HFFc6 (cell line): ENCODE results near the gene GULP1. TPM values are rescaled to one million over a fixed set of nuclear protein-coding genes. Genes with fewer than 3 reads are reported as not detected.

ENCODE experiments used
- DNase-seq: peaks from one replicate; pipeline ENCODE4 v3.0.0-alpha.2; 2018
- H3K27ac Mint-ChIP-seq: 2 replicates; pipeline ENCODE4 v1.8.0; 2020; ENCODE audit warnings: mild to moderate bottlenecking, mixed read lengths
- H3K27me3 Mint-ChIP-seq: 2 replicates; pipeline ENCODE4 v1.8.0; 2021; ENCODE audit warnings: mild to moderate bottlenecking, moderate library complexity, mixed read lengths; ENCODE audit not compliant: insufficient read depth
- H3K36me3 Mint-ChIP-seq: 2 replicates; pipeline ENCODE4 v1.8.0; 2021; ENCODE audit warnings: low read depth, mixed read lengths
- H3K4me1 Mint-ChIP-seq: 2 replicates; pipeline ENCODE4 v1.8.0; 2020; ENCODE audit warnings: low read depth, mixed read lengths
- H3K4me3 Mint-ChIP-seq: 2 replicates; pipeline ENCODE4 v1.8.0; 2020; ENCODE audit warnings: mild to moderate bottlenecking, moderate library complexity, mixed read lengths
- H3K9me3 Mint-ChIP-seq: 2 replicates; pipeline ENCODE4 v1.8.0; 2020; ENCODE audit warnings: mild to moderate bottlenecking, mixed read lengths
- total RNA-seq, 6 experiments: library from RNA; stranded (reverse); fragmentation: NEBNext Ultra II Directional; extraction: Animal tissue kit (Norgen Biotek cat#: 25700); gene quantifications; 2 replicates in 1 of 6; 3 replicates in 5 of 6; pipeline ENCODE4 v1.2.3, GENCODE V29; 2021
- TF ChIP-seq, protein P1 (sequence below): fragments of 200-600 bp; sonication (generic); IDR thresholded peaks from 2 replicates; pipeline ENCODE4 v1.5.0; 2021; ENCODE audit warnings: antibody characterized with exemption, mild to moderate bottlenecking

Gene GULP1
- total RNA-seq, 6 experiments from 2014 or later: 33.3 to 76.1 (median 63.9) TPM

DNA sequence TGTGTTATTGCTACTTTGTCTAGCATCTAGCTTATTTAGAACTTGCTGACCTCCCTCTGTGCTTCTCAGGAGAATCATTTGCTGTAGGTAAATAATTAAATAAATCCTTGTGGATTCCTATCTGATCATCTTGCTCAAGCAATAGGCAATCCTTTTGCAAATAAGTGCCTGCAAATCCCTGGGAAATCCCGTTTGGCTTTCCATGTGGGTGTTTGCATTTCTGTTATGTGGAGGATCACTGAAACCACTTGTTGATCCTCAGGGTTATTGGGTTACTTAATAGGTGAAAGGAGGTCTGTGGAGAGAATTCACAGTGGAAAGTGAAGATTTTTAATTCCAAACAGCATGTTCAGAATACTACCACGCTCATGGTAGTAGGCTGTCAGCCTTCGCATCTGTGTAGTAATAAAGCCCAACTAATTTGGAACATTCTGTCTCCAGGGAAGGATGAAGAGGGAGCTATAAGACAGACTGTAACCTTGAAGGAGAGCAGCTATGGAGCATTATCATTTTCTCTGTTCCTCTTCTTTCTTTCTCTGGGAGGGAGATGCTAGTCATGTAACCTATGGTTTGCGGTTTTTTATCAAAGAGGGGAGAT lies 72.5 kb downstream of the GULP1 start:
- Mint-ChIP-seq H3K27me3 (no peaks in the 10 kb centered on the region; the same call in 1 of the 2 replicates), H3K4me1 (peaks cover 14% of the 10 kb centered on the region), H3K9me3 (no peaks in the 10 kb centered on the region), H3K27ac (no peak overlapping the region), H3K36me3 (no peaks in the 10 kb centered on the region), H3K4me3 (no peak overlapping the region)
- TF ChIP-seq, protein P1, sequence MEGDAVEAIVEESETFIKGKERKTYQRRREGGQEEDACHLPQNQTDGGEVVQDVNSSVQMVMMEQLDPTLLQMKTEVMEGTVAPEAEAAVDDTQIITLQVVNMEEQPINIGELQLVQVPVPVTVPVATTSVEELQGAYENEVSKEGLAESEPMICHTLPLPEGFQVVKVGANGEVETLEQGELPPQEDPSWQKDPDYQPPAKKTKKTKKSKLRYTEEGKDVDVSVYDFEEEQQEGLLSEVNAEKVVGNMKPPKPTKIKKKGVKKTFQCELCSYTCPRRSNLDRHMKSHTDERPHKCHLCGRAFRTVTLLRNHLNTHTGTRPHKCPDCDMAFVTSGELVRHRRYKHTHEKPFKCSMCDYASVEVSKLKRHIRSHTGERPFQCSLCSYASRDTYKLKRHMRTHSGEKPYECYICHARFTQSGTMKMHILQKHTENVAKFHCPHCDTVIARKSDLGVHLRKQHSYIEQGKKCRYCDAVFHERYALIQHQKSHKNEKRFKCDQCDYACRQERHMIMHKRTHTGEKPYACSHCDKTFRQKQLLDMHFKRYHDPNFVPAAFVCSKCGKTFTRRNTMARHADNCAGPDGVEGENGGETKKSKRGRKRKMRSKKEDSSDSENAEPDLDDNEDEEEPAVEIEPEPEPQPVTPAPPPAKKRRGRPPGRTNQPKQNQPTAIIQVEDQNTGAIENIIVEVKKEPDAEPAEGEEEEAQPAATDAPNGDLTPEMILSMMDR: no peak
- no peak for DNase-seq

DNA sequence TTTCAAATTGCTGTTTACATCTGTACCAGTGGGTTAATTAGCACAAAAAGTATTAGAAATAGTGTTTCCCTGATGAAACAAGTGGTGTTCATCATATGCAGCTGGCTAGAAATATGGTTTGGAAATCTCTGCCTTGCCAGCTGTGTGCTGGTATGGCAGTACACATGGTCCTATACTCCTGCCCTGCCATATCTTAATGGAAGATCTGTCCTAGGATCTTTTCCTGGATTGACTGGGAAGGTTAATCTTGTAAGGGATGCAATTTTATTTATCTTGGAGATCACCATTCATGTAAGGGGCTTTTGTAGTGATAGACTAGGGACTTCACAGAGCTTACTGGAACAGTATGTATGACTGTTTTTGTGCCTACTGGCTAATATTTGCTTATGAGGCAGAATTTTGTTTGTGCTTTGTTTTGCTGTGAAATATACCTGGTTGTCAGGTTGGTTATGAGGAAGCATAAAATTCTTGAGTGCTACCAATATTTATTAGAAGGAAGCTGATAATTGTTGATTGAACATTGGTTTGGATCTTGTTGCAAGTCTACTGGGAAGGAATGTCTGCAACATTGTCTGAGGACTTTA lies 73.5 kb downstream of the GULP1 start:
- H3K27ac Mint-ChIP-seq: no peak overlapping the region
- no peaks in the 10 kb centered on the region for H3K9me3 Mint-ChIP-seq
- H3K4me1 Mint-ChIP-seq: peaks cover 12% of the 10 kb centered on the region
- H3K36me3 Mint-ChIP-seq: no peaks in the 10 kb centered on the region
- no peak overlapping the region for H3K4me3 Mint-ChIP-seq
- DNase-seq: no peak
- no peaks in the 10 kb centered on the region; the same call in 1 of the 2 replicates for H3K27me3 Mint-ChIP-seq
- TF ChIP-seq, protein P1: no peak

DNA sequence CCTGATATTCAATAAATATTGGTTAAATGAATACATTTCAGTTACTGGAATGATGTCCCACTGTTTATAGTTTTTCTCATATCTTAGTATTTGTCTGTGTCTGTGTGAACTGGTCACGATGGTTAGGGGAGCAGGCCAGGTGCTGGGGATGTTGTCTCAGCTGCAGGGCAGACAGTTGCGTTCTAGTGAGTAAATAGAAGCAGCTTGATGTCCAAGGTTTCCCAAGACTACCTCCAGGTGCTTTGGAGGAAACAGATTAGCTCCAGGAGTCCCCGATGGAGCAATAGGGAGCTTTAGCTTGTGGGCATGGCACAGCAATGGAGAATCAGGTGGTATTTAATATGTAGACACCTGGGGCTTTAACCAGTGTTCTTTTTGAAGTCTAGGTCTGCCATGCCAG lies 75.5 kb downstream of the GULP1 start:
- DNase-seq: no peak
- no peaks in the 10 kb centered on the region; the same call in 1 of the 2 replicates for H3K27me3 Mint-ChIP-seq
- no peak overlapping the region for H3K4me3 Mint-ChIP-seq
- H3K36me3 Mint-ChIP-seq: no peaks in the 10 kb centered on the region
- peaks cover 18% of the 10 kb centered on the region for H3K4me1 Mint-ChIP-seq
- no peaks in the 10 kb centered on the region for H3K9me3 Mint-ChIP-seq
- no peak overlapping the region for H3K27ac Mint-ChIP-seq
- TF ChIP-seq, protein P1: no peak

DNA sequence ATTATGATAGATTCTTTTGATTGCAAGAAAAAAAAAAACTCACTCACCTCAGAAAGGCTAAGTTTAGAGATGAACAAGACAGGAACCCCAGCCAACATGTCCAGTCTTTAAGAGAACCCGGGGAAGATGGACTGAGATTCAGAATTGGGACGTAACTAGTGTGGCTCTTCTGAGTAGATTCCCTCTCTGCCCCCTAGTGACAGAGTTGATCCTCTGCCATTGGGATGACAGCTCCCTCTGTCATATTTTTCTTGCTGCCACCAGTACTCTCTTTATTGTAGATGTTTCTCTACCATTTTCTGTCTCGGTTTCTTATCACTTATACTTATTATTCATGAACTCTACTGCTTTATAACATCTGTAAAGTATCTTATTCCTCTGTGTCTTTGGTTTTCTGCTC lies 77.7 kb downstream of the GULP1 start:
- Mint-ChIP-seq H3K4me3 (no peak overlapping the region), H3K4me1 (peaks cover 25% of the 10 kb centered on the region), H3K27me3 (no peaks in the 10 kb centered on the region; the same call in 1 of the 2 replicates), H3K27ac (no peak overlapping the region), H3K9me3 (no peaks in the 10 kb centered on the region), H3K36me3 (no peaks in the 10 kb centered on the region)
- peak; percentile 57 for DNase-seq
- TF ChIP-seq, protein P1: peak; percentile 86

DNA sequence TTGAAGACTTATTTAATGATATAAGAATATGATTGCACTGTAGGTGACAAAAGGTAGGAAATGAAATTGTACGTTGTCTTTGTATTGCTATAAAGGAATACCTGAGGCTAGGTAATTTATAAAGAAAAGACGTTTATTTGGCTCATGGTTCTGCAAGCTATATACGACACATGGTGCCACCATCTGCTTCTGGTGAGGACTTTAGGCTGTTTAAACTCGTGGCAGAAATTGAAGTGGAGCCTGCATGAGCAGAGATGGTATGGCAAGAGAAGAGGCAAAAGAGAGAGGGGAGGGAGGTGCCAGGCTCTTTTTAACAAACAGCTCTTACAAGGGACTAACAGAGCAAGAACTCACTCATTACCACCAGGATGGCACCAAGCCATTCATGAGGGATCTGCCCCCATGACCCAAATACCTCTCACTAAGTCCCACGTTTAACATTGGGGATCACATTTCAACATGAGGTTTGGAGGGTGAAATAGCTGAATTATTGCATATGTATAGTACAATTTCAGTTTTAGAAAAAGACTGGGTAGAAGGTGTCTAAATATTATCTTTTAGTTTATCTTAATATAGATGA lies 86.8 kb downstream of the GULP1 start:
- Mint-ChIP-seq H3K4me3 (no peak overlapping the region), H3K27me3 (no peaks in the 10 kb centered on the region), H3K36me3 (peaks cover 6% of the 10 kb centered on the region; the same call in 1 of the 2 replicates), H3K9me3 (no peaks in the 10 kb centered on the region), H3K27ac (no peak overlapping the region; the same call in 1 of the 2 replicates), H3K4me1 (peaks cover 49% of the 10 kb centered on the region)
- TF ChIP-seq, protein P1: no peak
- DNase-seq: no peak
